ENCODE data around the gene LCN9.

LCN9 gene

GRCh38 chr9:135711881-135712280 is 48.8 kb downstream of the LCN9 start:
- H3K4me1 Mint-ChIP-seq = no peaks in the 10 kb centered on the region
- H3K27me3 Mint-ChIP-seq = peaks cover 44% of the 10 kb centered on the region
- no peak for ATAC-seq
- H3K36me3 Mint-ChIP-seq = no peaks in the 10 kb centered on the region
- H3K9me3 Mint-ChIP-seq = no peaks in the 10 kb centered on the region
- H3K4me3 Mint-ChIP-seq = no peak overlapping the region
- H3K27ac Mint-ChIP-seq = no peak overlapping the region

- Mint-ChIP-seq H3K9me3 (no peaks in the 10 kb centered on the region), H3K36me3 (no peaks in the 10 kb centered on the region), H3K27me3 (peaks cover 53% of the 10 kb centered on the region), H3K4me3 (no peak overlapping the region), H3K27ac (no peak overlapping the region), H3K4me1 (no peaks in the 10 kb centered on the region)
- ATAC-seq = no peak
Measured at GRCh38 chr9:135712613-135713295, 49.6 kb downstream of the LCN9 start.

- Mint-ChIP-seq H3K27ac (no peak overlapping the region), H3K4me3 (no peak overlapping the region), H3K9me3 (no peaks in the 10 kb centered on the region), H3K4me1 (no peaks in the 10 kb centered on the region), H3K36me3 (no peaks in the 10 kb centered on the region), H3K27me3 (peaks cover 63% of the 10 kb centered on the region)
- no peak for ATAC-seq
Measured at GRCh38 chr9:135714242-135715055, 51.3 kb downstream of the LCN9 start.

GRCh38 chr9:135715056-135715595 is 52.0 kb downstream of the LCN9 start:
- no peak overlapping the region for H3K4me3 Mint-ChIP-seq
- no peak overlapping the region for H3K27ac Mint-ChIP-seq
- peaks cover 66% of the 10 kb centered on the region for H3K27me3 Mint-ChIP-seq
- no peak for ATAC-seq
- no peaks in the 10 kb centered on the region for H3K4me1 Mint-ChIP-seq
- H3K9me3 Mint-ChIP-seq = no peaks in the 10 kb centered on the region
- H3K36me3 Mint-ChIP-seq = no peaks in the 10 kb centered on the region

- H3K27ac Mint-ChIP-seq = no peak overlapping the region
- H3K27me3 Mint-ChIP-seq = peaks cover 75% of the 10 kb centered on the region
- H3K4me1 Mint-ChIP-seq = no peaks in the 10 kb centered on the region
Measured at GRCh38 chr9:135716045-135716444, 52.9 kb downstream of the LCN9 start.

More at GRCh38 chr9:135716045-135716444, 52.9 kb downstream of the LCN9 start:
- no peak for ATAC-seq
- Mint-ChIP-seq H3K4me3 (no peak overlapping the region), H3K9me3 (no peaks in the 10 kb centered on the region), H3K36me3 (no peaks in the 10 kb centered on the region)
